NCI-H82 treated with DMSO at 0.1 percent for 48 hours (cell line): Measurements from ENCODE around the gene TIAM1.
"Not testable (repeated sequence)": the region's sequence is repeated elsewhere in the genome, so short reads cannot be mapped to it uniquely, and the experiment has no call there.

Experiments
- DNase-seq: peaks from one replicate; lab custom pipeline; 2025; ENCODE audit not compliant: unreplicated experiment; lab: John Stamatoyannopoulos, UW

TIAM1 gene

GRCh38 chr21:31258073-31258472 lies 86.0 kb downstream of the TIAM1 start:
- no peak for DNase-seq

DNA sequence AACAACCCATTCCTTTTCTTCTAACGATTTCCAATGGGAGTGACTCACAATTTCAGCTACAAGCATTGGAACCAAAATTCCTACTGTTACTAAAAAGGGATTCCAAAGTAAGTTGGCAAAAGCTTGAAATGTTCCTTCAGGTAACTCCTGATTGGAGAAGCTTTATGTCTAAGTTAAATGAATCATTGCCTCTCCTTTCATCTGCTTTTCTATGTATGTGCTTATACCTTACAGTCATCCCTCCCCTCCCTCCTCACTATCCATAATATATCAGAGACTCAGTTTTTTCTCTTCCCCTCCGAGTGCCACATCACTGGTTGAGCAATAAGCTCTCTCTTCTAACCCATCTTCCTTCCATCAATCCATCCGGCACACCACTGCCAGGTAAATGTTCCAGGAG lies 86.8 kb downstream of the TIAM1 start:
- no peak for DNase-seq

DNA sequence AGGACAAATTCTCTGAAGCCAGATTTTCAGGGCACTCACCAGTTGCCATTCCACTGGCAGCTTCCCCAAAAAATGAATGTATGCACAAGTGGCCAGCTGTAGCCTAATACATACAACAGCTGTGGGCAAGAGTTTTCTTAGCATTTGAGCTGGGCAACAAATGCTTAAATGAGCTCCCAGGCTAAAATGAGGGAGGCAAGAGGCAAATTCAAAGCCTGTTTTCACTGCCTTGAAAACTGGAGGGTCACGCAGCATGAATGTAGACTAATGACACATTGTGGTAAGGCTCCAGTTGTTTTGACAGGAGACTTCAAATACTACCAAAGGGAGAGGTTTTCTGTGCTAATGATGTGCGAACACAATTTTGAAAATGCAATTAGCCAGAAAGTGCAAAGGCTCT lies 88.2 kb downstream of the TIAM1 start:
- DNase-seq: no peak

DNA sequence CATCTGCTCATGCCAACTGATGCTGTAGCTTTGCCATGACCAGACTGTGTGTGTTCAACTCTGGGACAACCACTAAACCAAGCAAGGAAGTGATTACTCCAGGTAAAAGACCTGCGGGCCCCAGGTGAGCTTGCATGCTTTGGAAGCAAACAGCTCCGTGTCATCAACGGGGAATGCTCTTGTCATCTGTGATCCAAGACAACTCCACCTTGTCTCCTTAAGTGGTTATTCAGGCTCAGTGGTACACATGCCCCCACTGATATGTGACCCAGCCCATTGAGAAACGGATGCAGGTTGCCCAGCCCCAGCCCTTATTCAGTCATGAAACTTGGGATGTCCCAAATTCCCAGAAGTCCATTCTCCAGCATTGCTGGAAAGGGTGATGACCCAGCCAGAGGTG lies 89.0 kb downstream of the TIAM1 start:
- DNase-seq: no peak

- no peak for DNase-seq
Measured at GRCh38 chr21:31254131-31254530, 89.9 kb downstream of the TIAM1 start.

GRCh38 chr21:31253684-31254083 lies 90.4 kb downstream of the TIAM1 start:
- no peak for DNase-seq

DNA sequence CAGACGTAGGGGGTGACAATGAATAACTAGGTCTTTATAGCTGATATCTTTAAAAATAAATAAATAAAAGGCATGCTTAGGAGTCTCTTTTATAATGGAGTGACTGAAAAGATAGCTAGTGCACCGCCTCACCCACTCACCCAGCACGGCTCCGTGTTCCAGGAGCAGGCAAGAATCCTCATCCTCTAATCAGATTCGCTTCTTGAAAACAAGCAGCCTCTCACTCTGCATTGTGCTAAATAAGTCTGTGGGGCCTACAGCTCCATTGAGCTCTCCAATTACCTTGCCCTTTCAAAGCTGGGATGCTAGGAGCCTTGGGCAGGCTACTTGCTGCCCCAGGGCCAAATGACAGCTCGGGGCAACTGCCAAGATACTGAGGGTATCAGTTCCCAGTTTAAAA lies 91.5 kb downstream of the TIAM1 start:
- no peak for DNase-seq

- no peak for DNase-seq
Measured at GRCh38 chr21:31252091-31252490, 92.0 kb downstream of the TIAM1 start.

DNA sequence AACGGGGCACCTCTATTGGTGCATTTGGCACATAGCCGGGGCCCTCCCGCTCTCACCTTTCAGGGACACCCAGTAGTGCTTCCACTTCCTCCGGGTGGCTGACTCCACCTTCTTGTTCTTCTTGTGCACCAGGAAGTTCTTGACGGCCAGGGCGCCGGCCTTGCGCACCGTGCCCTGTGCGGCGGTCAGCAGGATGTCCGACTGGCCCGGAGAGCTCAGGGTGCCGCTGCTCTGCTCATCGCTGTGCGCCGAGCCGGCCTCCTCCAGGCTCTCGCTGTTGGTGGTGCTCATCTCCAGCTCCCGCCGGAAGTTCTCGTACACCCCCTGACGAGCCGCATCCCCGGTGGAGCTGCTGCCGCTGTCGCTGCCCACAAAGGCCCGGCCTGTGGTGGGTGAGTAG lies 92.4 kb downstream of the TIAM1 start:
- no peak for DNase-seq

DNA sequence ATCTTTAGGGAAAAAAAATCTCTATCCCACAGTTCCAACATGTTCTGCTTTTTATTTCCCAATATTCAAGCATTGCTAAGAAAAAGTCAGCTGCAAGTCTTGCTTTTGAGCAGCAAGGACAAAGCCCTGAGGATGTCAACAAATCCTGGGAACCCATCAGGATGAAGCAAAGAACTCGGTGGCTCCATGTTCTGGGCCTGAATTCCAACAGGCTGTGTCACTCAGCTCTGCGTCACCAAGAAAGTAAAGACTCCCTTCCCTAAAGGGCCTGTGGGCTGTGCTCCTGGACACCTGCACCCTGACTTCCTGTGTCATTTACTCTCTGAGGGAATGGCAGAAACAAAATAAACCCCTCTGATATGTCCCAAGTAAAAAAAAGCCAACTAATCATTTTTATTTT lies 95.5 kb downstream of the TIAM1 start:
- DNase-seq: no peak

DNA sequence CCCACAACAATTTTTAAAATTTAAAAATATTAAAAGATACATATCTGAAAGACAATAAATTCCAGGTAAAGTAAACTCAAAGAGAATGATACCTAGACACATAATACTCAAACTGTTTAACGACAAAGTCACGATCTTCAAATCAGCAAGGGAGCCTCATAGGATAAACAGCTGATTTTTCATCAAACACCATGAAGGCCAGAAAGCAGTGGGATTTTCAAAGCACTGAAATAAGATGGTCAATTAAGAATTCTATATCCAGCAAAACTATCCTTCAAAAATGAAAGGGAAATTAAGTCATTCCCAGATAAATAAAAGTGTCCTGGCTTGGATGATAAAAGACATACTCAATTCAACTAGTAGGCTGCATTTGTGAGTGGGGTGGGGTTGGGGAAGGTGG lies 100.5 kb downstream of the TIAM1 start:
- DNase-seq: no peak

DNA sequence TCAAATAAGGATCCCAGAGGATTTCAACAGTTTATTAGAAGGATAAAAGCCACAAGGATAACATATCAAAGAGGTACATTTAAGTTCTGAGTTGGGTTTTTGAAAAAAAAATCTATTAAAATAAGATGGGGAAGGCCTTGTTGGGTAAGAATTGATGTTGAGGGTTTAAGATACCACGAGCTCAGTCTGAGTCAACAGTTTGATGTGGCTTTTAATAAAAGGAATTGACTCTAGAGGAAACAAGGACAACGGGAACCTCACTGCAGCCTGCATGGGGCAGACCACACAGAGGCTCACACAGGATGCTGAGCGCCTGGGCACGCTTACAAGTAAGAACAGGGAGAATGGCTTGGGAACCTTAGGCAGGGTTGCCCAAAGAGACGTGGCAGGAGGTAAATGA lies 107.5 kb downstream of the TIAM1 start:
- no peak for DNase-seq

- DNase-seq: no peak
Measured at GRCh38 chr21:31235671-31236450, 108.2 kb downstream of the TIAM1 start.

DNA sequence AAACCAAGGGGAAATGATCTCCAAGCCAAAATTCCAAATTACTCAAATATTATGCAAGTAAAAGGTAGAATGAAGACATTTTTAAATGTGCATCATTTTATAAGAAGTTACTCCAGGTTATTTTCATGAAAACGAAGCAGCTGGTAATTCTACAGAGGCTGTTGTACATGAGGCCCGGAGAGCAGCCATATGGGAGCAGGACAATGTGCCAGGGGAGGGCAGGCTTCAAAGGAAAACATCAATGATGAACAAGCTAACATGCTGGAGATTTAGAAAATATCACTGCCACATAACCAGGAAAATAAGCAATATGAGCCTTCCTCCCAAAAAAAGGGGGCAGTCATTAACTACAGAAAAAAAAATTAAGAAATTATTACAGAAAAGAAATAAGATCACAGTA lies 109.1 kb downstream of the TIAM1 start:
- DNase-seq: no peak

DNA sequence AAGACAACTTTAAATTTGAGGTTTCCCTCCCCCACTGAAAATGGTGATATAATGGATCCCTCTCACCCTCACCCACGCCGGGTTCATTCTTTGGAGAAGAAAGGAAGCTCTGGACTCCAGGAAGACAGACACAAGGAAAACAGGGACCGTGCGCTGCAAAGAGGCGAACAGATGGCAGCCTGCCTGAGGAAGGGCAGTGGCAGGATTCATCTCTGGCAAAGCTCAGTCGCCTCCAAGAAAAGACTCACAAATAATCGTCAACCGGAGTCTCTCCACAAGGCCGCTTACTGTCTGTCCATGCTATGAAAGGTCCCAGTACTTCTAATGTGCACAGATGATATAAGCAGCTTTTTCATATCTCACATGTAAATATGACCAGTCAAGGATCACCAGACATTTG lies 110.3 kb downstream of the TIAM1 start:
- no peak for DNase-seq

GRCh38 chr21:31232344-31232743 lies 111.7 kb downstream of the TIAM1 start:
- DNase-seq: no peak

GRCh38 chr21:31230937-31231336 lies 113.1 kb downstream of the TIAM1 start:
- no peak for DNase-seq

DNA sequence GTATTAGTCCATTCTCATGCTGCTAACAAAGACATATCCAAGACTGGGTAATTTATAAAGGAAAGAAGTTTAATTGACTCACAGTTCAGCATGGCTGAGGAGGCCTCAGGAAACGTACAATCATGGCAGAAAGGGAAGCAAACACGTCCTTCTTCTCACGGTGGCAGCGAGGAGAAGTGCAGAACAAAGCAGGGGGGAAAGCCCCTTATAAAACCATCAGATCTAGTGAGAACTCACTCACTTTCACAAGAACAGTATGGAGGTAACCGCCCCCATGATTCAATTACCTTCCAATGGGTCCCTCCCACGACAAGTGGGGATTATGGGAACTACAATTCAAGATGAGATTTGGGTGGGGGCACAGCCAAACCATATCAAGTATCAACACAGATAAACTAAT lies 115.3 kb downstream of the TIAM1 start:
- not testable (repeated sequence) for DNase-seq

DNA sequence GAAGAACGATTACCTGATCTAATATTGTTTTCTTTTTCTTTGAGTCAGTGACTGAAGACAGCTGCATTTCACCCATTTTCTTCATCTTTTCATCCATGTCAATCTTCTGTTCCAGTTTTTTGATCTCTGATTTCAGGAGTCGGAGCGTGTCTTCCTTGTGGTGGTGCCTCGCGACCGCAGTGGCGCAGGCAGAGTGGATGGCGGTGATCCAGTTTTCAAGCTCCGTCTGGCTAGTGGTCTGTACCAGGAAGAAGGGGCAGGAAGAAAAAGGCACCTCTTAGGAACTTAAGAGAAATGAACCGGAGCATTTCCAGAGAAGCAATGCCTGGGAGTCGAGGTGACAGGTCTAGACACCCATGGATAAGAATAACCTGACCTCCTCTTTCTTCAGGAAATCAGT lies 118.3 kb downstream of the TIAM1 start:
- no peak for DNase-seq

GRCh38 chr21:31222142-31222541 lies 121.9 kb downstream of the TIAM1 start:
- no peak for DNase-seq

- DNase-seq: no peak
Measured at GRCh38 chr21:31221043-31221442, 123.0 kb downstream of the TIAM1 start.

- DNase-seq: no peak
Measured at GRCh38 chr21:31220575-31220974, 123.5 kb downstream of the TIAM1 start.

- DNase-seq: no peak
Measured at GRCh38 chr21:31218830-31219608, 125.0 kb downstream of the TIAM1 start.
